CD4-positive, CD25-positive, alpha-beta regulatory T cell (primary cell): ENCODE measurements around the gene PALLD. TPM values are rescaled to one million over a fixed set of nuclear protein-coding genes. Genes with fewer than 3 reads are reported as not detected.

Experiments
- ATAC-seq, 2 donors: fragments of 150-1000 bp; cut with Tn5 transposase; one replicate each; pipeline ENCODE4 v1.10.0; 2021; ENCODE audit warnings: low read depth in 2 of 2, moderate number of reproducible peaks in 2 of 2, moderate library complexity in 1 of 2
- DNase-seq, 3 donors: peaks; one replicate each; pipeline versions ENCODE4 v3.0.0 to v3.0.0-alpha.2; 2012 to 2022; ENCODE audit warnings: mixed read lengths in 1 of 3
- H3K27ac ChIP-seq: one replicate; pipeline ENCODE4 v1.7.0; 2013; ENCODE audit warnings: mild to moderate bottlenecking, low read length; ENCODE audit not compliant: insufficient read depth, poor library complexity, severe bottlenecking
- H3K27me3 ChIP-seq: one replicate; pipeline ENCODE4 v1.7.0; 2013; ENCODE audit warnings: low read length; ENCODE audit not compliant: control insufficient read depth, insufficient read depth
- H3K36me3 ChIP-seq: one replicate; pipeline ENCODE4 v1.7.0; 2013; ENCODE audit warnings: mild to moderate bottlenecking, low read length, moderate library complexity; ENCODE audit not compliant: control insufficient read depth, insufficient read depth
- H3K4me1 ChIP-seq: 2 replicates; pipeline ENCODE4 v1.7.0; 2013; ENCODE audit warnings: mild to moderate bottlenecking, low read length; ENCODE audit not compliant: insufficient read depth, control insufficient read depth, poor library complexity, severe bottlenecking
- H3K4me3 ChIP-seq: one replicate; pipeline ENCODE4 v1.7.0; 2013; ENCODE audit warnings: low read depth, mild to moderate bottlenecking, low read length, moderate library complexity
- H3K9me3 ChIP-seq, 2 experiments: 1 replicate in 1 of 2; 2 replicates in 1 of 2; pipeline ENCODE4 v1.7.0; 2013; ENCODE audit warnings: low read length in 2 of 2, mild to moderate bottlenecking in 1 of 2, moderate library complexity in 1 of 2; ENCODE audit not compliant: control insufficient read depth in 2 of 2
- H3K27ac Mint-ChIP-seq, 3 donors: one replicate each; pipeline ENCODE4 v1.8.0; 2020 to 2022; ENCODE audit warnings: mild to moderate bottlenecking in 3 of 3, mixed read lengths in 3 of 3, moderate library complexity in 2 of 3
- H3K27me3 Mint-ChIP-seq: one replicate; pipeline ENCODE4 v1.8.0; 2022; ENCODE audit warnings: mild to moderate bottlenecking, mixed read lengths
- H3K36me3 Mint-ChIP-seq: one replicate; pipeline ENCODE4 v1.8.0; 2020; ENCODE audit warnings: mixed read lengths
- H3K4me1 Mint-ChIP-seq, 4 donors: one replicate each; pipeline ENCODE4 v1.8.0; 2020 to 2022; ENCODE audit warnings: mixed read lengths in 4 of 4, mild to moderate bottlenecking in 1 of 4
- H3K4me3 Mint-ChIP-seq, 4 donors: one replicate each; pipeline ENCODE4 v1.8.0; 2020 to 2022; ENCODE audit warnings: mild to moderate bottlenecking in 4 of 4, mixed read lengths in 4 of 4, moderate library complexity in 3 of 4
- H3K9me3 Mint-ChIP-seq, 7 donors: one replicate each; pipeline ENCODE4 v1.8.0; 2020 to 2022; ENCODE audit warnings: mixed read lengths in 7 of 7, mild to moderate bottlenecking in 3 of 7, moderate library complexity in 2 of 7
- polyA plus RNA-seq, 4 donors: library from polyadenylated mRNA; unstranded; fragments of 300-500 nt; fragmentation: Illumina TruSeq; gene quantifications; one replicate each; pipeline ENCODE4 v1.2.3, GENCODE V29; 2021
- total RNA-seq: library from RNA; stranded (reverse); gene quantifications from one replicate; pipeline ENCODE4 v1.2.3, GENCODE V29; 2022

PALLD gene
- total and polyA plus RNA-seq, 5 donors from 2014 or later: 0.37 to 1.9 (median 0.76) TPM; not detected in 1

GRCh38 chr4:168691631-168692369 lies 194.9 kb downstream of the PALLD start:
- H3K27ac Mint-ChIP-seq: no peak overlapping the region
- DNase-seq (no peak), ATAC-seq (no peak)
- no peak overlapping the region for H3K4me3 Mint-ChIP-seq
- no peak overlapping the region for H3K4me3 ChIP-seq
- no peaks in the 10 kb centered on the region for H3K4me1 Mint-ChIP-seq
- no peaks in the 10 kb centered on the region for H3K4me1 ChIP-seq
- H3K36me3 Mint-ChIP-seq: no peaks in the 10 kb centered on the region
- H3K36me3 ChIP-seq: no peaks in the 10 kb centered on the region
- no peaks in the 10 kb centered on the region for H3K27me3 ChIP-seq
- H3K27me3 Mint-ChIP-seq: peaks cover 8% of the 10 kb centered on the region
- no peaks in the 10 kb centered on the region for H3K9me3 ChIP-seq
- no peak overlapping the region for H3K27ac ChIP-seq
- peaks cover 0 to 2% (median 0%) of the 10 kb centered on the region in 7 donors for H3K9me3 Mint-ChIP-seq

- Mint-ChIP-seq H3K27ac (no peak overlapping the region), H3K4me1 (no peaks in the 10 kb centered on the region), H3K27me3 (peaks cover 15% of the 10 kb centered on the region), H3K4me3 (peak overlapping the region in 1 of 4 donors; percentile 26), H3K9me3 (peaks cover 0 to 2% (median 0%) of the 10 kb centered on the region in 7 donors), H3K36me3 (no peaks in the 10 kb centered on the region)
- DNase-seq: no peak
- Histone ChIP-seq H3K27ac (no peak overlapping the region), H3K27me3 (no peaks in the 10 kb centered on the region), H3K4me1 (no peaks in the 10 kb centered on the region), H3K36me3 (no peaks in the 10 kb centered on the region), H3K4me3 (no peak overlapping the region), H3K9me3 (no peaks in the 10 kb centered on the region)
- no peak for ATAC-seq
These were observed 197.1 kb downstream of the PALLD start for GRCh38 chr4:168693750-168694490.

GRCh38 chr4:168694667-168695066 lies 197.8 kb downstream of the PALLD start:
- H3K4me3 ChIP-seq: no peak overlapping the region
- H3K27me3 Mint-ChIP-seq: peaks cover 15% of the 10 kb centered on the region
- no peaks in the 10 kb centered on the region for H3K36me3 Mint-ChIP-seq
- H3K36me3 ChIP-seq: no peaks in the 10 kb centered on the region
- H3K27ac ChIP-seq: no peak overlapping the region
- no peaks in the 10 kb centered on the region for H3K9me3 ChIP-seq
- no peak overlapping the region for H3K27ac Mint-ChIP-seq
- H3K4me3 Mint-ChIP-seq: no peak overlapping the region
- no peaks in the 10 kb centered on the region for H3K4me1 Mint-ChIP-seq
- no peaks in the 10 kb centered on the region for H3K4me1 ChIP-seq
- DNase-seq (no peak), ATAC-seq (no peak)
- H3K27me3 ChIP-seq: no peaks in the 10 kb centered on the region
- peaks cover 0 to 2% (median 0%) of the 10 kb centered on the region in 7 donors for H3K9me3 Mint-ChIP-seq

GRCh38 chr4:168695288-168695687 lies 198.4 kb downstream of the PALLD start:
- Histone ChIP-seq H3K4me1 (no peaks in the 10 kb centered on the region), H3K4me3 (no peak overlapping the region), H3K36me3 (no peaks in the 10 kb centered on the region), H3K9me3 (no peaks in the 10 kb centered on the region), H3K27me3 (no peaks in the 10 kb centered on the region), H3K27ac (no peak overlapping the region)
- Mint-ChIP-seq H3K4me1 (no peaks in the 10 kb centered on the region), H3K27me3 (peaks cover 15% of the 10 kb centered on the region), H3K27ac (no peak overlapping the region), H3K36me3 (no peaks in the 10 kb centered on the region), H3K9me3 (peaks cover 0 to 2% (median 0%) of the 10 kb centered on the region in 7 donors), H3K4me3 (no peak overlapping the region)
- ATAC-seq (no peak), DNase-seq (no peak)

GRCh38 chr4:168696280-168696679 lies 199.4 kb downstream of the PALLD start:
- H3K9me3 ChIP-seq: no peaks in the 10 kb centered on the region
- peak overlapping the region in 1 of 3 donors; percentile 20 for H3K27ac Mint-ChIP-seq
- H3K27ac ChIP-seq: no peak overlapping the region
- H3K4me1 ChIP-seq: no peaks in the 10 kb centered on the region
- no peak overlapping the region for H3K4me3 ChIP-seq
- H3K27me3 Mint-ChIP-seq: peaks cover 15% of the 10 kb centered on the region
- no peaks in the 10 kb centered on the region for H3K36me3 ChIP-seq
- no peak for DNase-seq
- H3K27me3 ChIP-seq: no peaks in the 10 kb centered on the region
- ATAC-seq: no peak
- no peaks in the 10 kb centered on the region for H3K4me1 Mint-ChIP-seq
- peaks cover 0 to 2% (median 0%) of the 10 kb centered on the region in 7 donors for H3K9me3 Mint-ChIP-seq
- no peak overlapping the region for H3K4me3 Mint-ChIP-seq
- no peaks in the 10 kb centered on the region for H3K36me3 Mint-ChIP-seq

- Histone ChIP-seq H3K4me1 (no peaks in the 10 kb centered on the region), H3K27ac (no peak overlapping the region), H3K9me3 (no peaks in the 10 kb centered on the region), H3K4me3 (no peak overlapping the region), H3K27me3 (no peaks in the 10 kb centered on the region), H3K36me3 (no peaks in the 10 kb centered on the region)
- no peaks in the 10 kb centered on the region for H3K4me1 Mint-ChIP-seq
- no peak overlapping the region for H3K4me3 Mint-ChIP-seq
- peaks cover 15% of the 10 kb centered on the region for H3K27me3 Mint-ChIP-seq
- H3K36me3 Mint-ChIP-seq: no peaks in the 10 kb centered on the region
- H3K9me3 Mint-ChIP-seq: peaks cover 0 to 2% (median 0%) of the 10 kb centered on the region in 7 donors
- DNase-seq (no peak), ATAC-seq (no peak)
- H3K27ac Mint-ChIP-seq: no peak overlapping the region
These were observed 200.0 kb downstream of the PALLD start for GRCh38 chr4:168696826-168697225.

- H3K4me3 ChIP-seq: no peak overlapping the region
- no peaks in the 10 kb centered on the region for H3K27me3 ChIP-seq
- no peak overlapping the region for H3K27ac Mint-ChIP-seq
- H3K36me3 Mint-ChIP-seq: no peaks in the 10 kb centered on the region
- no peaks in the 10 kb centered on the region for H3K36me3 ChIP-seq
- no peaks in the 10 kb centered on the region for H3K4me1 ChIP-seq
- H3K27ac ChIP-seq: no peak overlapping the region
- DNase-seq: no peak
- no peaks in the 10 kb centered on the region for H3K9me3 ChIP-seq
- peaks cover 9% of the 10 kb centered on the region for H3K27me3 Mint-ChIP-seq
- H3K9me3 Mint-ChIP-seq: no peaks in the 10 kb centered on the region
- no peak overlapping the region for H3K4me3 Mint-ChIP-seq
- H3K4me1 Mint-ChIP-seq: no peaks in the 10 kb centered on the region
- no peak for ATAC-seq
These were observed 202.5 kb downstream of the PALLD start for GRCh38 chr4:168699224-168699878.
